Lower leg skin (tissue), 3 donors: ENCODE data around the gene SLC24A1.

ENCODE experiments used
- POLR2A ChIP-seq, 2 donors: fragments of 450-650 bp; IDR thresholded peaks; one replicate each; pipeline ENCODE4 v1.6.1; 2016 to 2017; ENCODE audit warnings: antibody characterized with exemption in 2 of 2, mild to moderate bottlenecking in 1 of 2, moderate library complexity in 1 of 2
- TF ChIP-seq, protein P1 (sequence below), 3 donors: fragments of 450-650 bp; IDR thresholded peaks; one replicate each; pipeline ENCODE4 v1.5.1; 2016; ENCODE audit warnings: antibody characterized with exemption in 3 of 3, mild to moderate bottlenecking in 3 of 3, moderate library complexity in 2 of 3

DNA sequence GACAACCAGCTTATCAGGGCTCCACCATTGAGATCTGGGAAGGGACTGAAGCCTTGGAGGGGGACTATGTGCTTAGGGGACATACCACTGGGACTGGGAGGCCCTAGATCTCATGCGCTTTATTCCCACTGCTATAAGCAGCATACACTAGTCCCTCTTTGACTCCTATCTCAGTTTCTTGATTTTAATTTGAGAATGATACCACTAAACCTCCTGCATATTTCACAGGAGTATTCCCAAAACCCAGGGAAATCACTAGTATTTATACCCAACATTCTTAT is 29.2 kb downstream of the SLC24A1 start:
- no peak for TF ChIP-seq POLR2A (IDR thresholded peaks at IDR 0.05)
- TF ChIP-seq, protein P1, sequence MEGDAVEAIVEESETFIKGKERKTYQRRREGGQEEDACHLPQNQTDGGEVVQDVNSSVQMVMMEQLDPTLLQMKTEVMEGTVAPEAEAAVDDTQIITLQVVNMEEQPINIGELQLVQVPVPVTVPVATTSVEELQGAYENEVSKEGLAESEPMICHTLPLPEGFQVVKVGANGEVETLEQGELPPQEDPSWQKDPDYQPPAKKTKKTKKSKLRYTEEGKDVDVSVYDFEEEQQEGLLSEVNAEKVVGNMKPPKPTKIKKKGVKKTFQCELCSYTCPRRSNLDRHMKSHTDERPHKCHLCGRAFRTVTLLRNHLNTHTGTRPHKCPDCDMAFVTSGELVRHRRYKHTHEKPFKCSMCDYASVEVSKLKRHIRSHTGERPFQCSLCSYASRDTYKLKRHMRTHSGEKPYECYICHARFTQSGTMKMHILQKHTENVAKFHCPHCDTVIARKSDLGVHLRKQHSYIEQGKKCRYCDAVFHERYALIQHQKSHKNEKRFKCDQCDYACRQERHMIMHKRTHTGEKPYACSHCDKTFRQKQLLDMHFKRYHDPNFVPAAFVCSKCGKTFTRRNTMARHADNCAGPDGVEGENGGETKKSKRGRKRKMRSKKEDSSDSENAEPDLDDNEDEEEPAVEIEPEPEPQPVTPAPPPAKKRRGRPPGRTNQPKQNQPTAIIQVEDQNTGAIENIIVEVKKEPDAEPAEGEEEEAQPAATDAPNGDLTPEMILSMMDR (IDR thresholded peaks at IDR 0.05), result no peak
